Gastroesophageal sphincter (tissue), 4 donors: ENCODE measurements around the gene KRTAP12-3. TPM values are rescaled to one million over a fixed set of nuclear protein-coding genes. Genes with fewer than 3 reads are reported as not detected.

Experiments
- ATAC-seq: fragments of 150-250 bp; one replicate; pipeline ENCODE4 v1.9.1; 2016; ENCODE audit warnings: mild to moderate bottlenecking, moderate library complexity
- H3K27ac ChIP-seq, 4 donors: fragments of 200-600 bp; sonication (generic) in 3 of 4; 1 replicate in 3 of 4; 2 replicates in 1 of 4; pipeline ENCODE4 v1.5.1; 2016 to 2019
- H3K27me3 ChIP-seq: fragments of 200-600 bp; sonication (generic); one replicate; pipeline ENCODE4 v1.5.1; 2019
- H3K36me3 ChIP-seq, 2 donors: fragments of 200-600 bp; sonication (generic); one replicate each; pipeline ENCODE4 v1.5.1; 2019; ENCODE audit warnings: control low read depth in 1 of 2
- H3K4me1 ChIP-seq, 3 donors: fragments of 200-600 bp; sonication (generic); 1 replicate in 2 of 3; 2 replicates in 1 of 3; pipeline ENCODE4 v1.5.1; 2016 to 2019; ENCODE audit warnings: control low read depth in 2 of 3
- H3K4me3 ChIP-seq, 2 donors: fragments of 200-600 bp; sonication (generic); one replicate each; pipeline ENCODE4 v1.5.1; 2019; ENCODE audit warnings: mild to moderate bottlenecking in 1 of 2, moderate library complexity in 1 of 2
- H3K9me3 ChIP-seq, 3 donors: fragments of 200-600 bp; sonication (generic); one replicate each; pipeline ENCODE4 v1.5.1; 2017 to 2019; ENCODE audit warnings: control low read depth in 2 of 3
- EP300 ChIP-seq: sonication (generic); formaldehyde crosslinking; IDR thresholded peaks from one replicate; pipeline ENCODE4 v1.6.1; 2017; ENCODE audit warnings: antibody characterized with exemption, mild to moderate bottlenecking
- POLR2A ChIP-seq, 2 donors: fragments of 450-650 bp; IDR thresholded peaks; one replicate each; pipeline ENCODE4 v1.6.1; 2017; ENCODE audit warnings: antibody characterized with exemption in 2 of 2, mild to moderate bottlenecking in 2 of 2, moderate library complexity in 1 of 2
- POLR2AphosphoS5 ChIP-seq: sonication (generic); formaldehyde crosslinking; IDR thresholded peaks from one replicate; pipeline ENCODE4 v1.6.1; 2017; ENCODE audit warnings: antibody characterized with exemption
- WGBS, 2 donors: methylation state at CpG; one replicate each; pipeline ENCODE4 v1.1.5; 2018; ENCODE audit warnings: low coverage in 1 of 2; 5-methylcytosine and 5-hydroxymethylcytosine counted together
- total RNA-seq, 4 donors: library from RNA; depleted of rRNA; stranded (reverse); fragments of >200 nt; gene quantifications; one replicate each; pipeline ENCODE4 v1.1.0, GENCODE V29; 2016
- TF ChIP-seq, protein P1 (sequence below), 4 experiments: fragments of 200-600 bp in 2 of 4; fragments of 450-650 bp in 2 of 4; sonication (generic) in 1 of 4; IDR thresholded peaks; one replicate each; pipeline ENCODE4 v1.5.1; 2017 to 2019; ENCODE audit warnings: antibody characterized with exemption in 4 of 4, mild to moderate bottlenecking in 2 of 4, moderate library complexity in 2 of 4

Gene KRTAP12-3
- total RNA-seq, 4 donors from 2014 or later = not detected

DNA sequence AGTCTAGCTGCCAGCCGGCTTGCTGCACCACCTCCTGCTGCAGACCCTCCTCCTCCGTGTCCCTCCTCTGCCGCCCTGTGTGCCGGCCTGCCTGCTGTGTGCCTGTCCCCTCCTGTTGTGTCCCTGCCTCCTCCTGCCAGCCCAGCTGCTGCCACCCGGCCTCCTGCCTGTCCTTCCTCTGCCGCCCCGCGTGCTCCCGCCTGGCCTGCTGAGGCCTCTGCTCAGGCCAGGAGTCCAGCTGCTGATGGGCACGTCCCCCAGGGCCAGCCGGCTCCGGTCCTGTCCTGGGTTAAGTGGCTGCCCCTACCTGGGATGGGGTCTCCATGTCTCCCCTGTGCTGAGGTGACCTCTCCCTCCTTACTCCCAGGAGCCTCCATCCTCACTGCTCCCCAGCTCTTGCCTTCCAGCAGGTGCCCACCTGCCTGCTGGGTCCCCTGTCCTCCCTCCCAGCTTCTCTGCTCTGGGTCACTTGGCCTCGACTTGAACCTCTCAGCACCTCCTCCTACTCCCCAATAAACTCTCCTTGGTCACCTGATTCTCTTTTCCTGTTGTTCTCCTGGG is 45.0 kb upstream of the KRTAP12-3 start:
- Histone ChIP-seq H3K4me3 (no peak overlapping the region), H3K4me1 (no peaks in the 10 kb centered on the region), H3K27me3 (peaks cover 76% of the 10 kb centered on the region), H3K36me3 (no peaks in the 10 kb centered on the region), H3K9me3 (peaks cover 0 to 37% (median 0%) of the 10 kb centered on the region in 3 donors), H3K27ac (no peak overlapping the region)
- no peak for ATAC-seq
- whole genome bisulfite sequencing, 2 donors = 81 to 83% methylated on average over 8 to 10 of the region's 13 CpGs
- TF ChIP-seq EP300 (no peak), POLR2AphosphoS5 (no peak)
- TF ChIP-seq, protein P1, sequence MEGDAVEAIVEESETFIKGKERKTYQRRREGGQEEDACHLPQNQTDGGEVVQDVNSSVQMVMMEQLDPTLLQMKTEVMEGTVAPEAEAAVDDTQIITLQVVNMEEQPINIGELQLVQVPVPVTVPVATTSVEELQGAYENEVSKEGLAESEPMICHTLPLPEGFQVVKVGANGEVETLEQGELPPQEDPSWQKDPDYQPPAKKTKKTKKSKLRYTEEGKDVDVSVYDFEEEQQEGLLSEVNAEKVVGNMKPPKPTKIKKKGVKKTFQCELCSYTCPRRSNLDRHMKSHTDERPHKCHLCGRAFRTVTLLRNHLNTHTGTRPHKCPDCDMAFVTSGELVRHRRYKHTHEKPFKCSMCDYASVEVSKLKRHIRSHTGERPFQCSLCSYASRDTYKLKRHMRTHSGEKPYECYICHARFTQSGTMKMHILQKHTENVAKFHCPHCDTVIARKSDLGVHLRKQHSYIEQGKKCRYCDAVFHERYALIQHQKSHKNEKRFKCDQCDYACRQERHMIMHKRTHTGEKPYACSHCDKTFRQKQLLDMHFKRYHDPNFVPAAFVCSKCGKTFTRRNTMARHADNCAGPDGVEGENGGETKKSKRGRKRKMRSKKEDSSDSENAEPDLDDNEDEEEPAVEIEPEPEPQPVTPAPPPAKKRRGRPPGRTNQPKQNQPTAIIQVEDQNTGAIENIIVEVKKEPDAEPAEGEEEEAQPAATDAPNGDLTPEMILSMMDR (IDR thresholded peaks at IDR 0.05) = no peak

DNA sequence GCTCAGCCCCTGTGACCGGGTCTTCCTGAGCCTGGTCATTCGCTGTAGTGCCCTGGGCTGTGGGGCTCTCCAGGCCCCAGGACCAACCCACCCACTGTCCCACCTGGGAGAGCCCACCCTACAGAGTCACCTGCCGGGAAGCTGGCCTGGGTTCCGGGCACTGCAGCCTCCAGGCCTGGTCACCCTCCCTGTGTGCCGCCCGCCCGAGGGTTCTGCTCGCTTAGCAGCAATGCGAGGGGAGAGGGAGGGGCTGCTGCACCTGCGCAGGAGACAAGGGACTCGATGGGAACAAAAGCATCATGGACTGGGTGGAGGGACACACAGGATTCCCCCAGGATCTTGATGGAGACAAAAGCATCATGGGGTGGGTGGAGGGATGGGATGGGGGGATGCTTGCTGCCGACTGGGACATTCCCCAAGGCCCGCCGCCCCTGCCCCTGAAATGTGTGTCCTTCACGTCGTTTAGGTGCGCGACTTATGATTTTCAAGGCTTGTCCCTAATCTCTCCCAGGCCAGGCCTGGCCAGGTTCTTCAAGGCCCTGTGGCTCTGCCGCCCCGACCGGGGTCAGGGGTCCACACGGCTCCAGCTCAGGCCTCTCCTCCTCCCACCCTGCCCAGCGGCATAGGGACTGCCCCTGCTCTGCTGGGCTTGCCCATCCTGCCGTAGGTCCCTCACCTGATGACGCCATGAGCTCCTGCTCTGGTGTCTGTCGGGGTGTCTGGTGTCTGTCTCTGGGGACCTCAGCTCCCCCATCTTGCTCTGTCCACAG is 44.2 kb upstream of the KRTAP12-3 start:
- Histone ChIP-seq H3K9me3 (peaks cover 0 to 37% (median 0%) of the 10 kb centered on the region in 3 donors), H3K36me3 (no peaks in the 10 kb centered on the region), H3K4me3 (no peak overlapping the region), H3K27ac (no peak overlapping the region), H3K4me1 (no peaks in the 10 kb centered on the region), H3K27me3 (peaks cover 72% of the 10 kb centered on the region)
- TF ChIP-seq POLR2AphosphoS5 (no peak), EP300 (no peak), POLR2A (IDR thresholded peaks at IDR 0.05) (no peak)
- TF ChIP-seq, protein P1 (IDR thresholded peaks at IDR 0.05) = no peak
- ATAC-seq = no peak
- WGBS, 2 donors = 74 to 90% methylated on average over 2 to 5 of the region's 26 CpGs

DNA sequence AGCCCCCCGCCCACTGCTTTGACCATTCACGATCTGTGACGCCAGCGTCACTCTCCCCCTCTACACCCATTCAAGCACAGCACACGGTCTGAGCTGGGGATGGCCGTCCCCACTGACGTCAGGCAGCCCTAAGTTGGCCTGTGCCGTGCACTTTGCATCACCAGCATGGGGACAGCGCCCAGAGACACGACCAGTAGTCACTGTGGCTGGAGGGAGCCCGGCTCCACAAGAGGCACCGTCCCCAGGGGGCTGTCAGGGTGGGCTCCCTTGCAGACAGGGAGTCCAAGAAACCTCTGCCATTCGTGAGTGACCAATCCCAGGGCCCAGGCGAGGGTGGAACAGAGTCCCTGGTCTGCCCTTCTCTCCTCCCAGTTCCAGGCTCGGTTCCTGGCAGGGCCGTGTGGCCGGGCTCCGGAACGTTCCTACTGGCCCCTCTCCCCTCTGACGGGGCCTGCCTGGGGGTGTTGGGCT is 43.5 kb upstream of the KRTAP12-3 start:
- Histone ChIP-seq H3K36me3 (no peaks in the 10 kb centered on the region), H3K4me3 (no peak overlapping the region), H3K27ac (no peak overlapping the region), H3K9me3 (peaks cover 0 to 36% (median 0%) of the 10 kb centered on the region in 3 donors), H3K27me3 (peaks cover 72% of the 10 kb centered on the region), H3K4me1 (no peaks in the 10 kb centered on the region)
- WGBS, 2 donors = no CpG with 5 or more reads among the region's 20 CpGs
- ATAC-seq = no peak
- no peak for TF ChIP-seq POLR2AphosphoS5
- TF ChIP-seq POLR2A (IDR thresholded peaks at IDR 0.05) = no peak
- no peak for TF ChIP-seq EP300
- TF ChIP-seq, protein P1 (IDR thresholded peaks at IDR 0.05) = no peak

GRCh38 chr21:44614961-44615391 is 42.8 kb upstream of the KRTAP12-3 start:
- ATAC-seq = no peak
- H3K9me3 ChIP-seq = peaks cover 0 to 37% (median 0%) of the 10 kb centered on the region in 3 donors
- peaks cover 72% of the 10 kb centered on the region for H3K27me3 ChIP-seq
- no peak overlapping the region for H3K27ac ChIP-seq
- H3K4me3 ChIP-seq = no peak overlapping the region
- H3K4me1 ChIP-seq = no peaks in the 10 kb centered on the region
- WGBS, 2 donors = 74 to 92% methylated on average over 3 to 16 of the region's 28 CpGs
- TF ChIP-seq EP300 = no peak
- H3K36me3 ChIP-seq = no peaks in the 10 kb centered on the region

- no peak for ATAC-seq
- Histone ChIP-seq H3K27me3 (peaks cover 67% of the 10 kb centered on the region), H3K4me3 (no peak overlapping the region), H3K27ac (no peak overlapping the region), H3K36me3 (no peaks in the 10 kb centered on the region), H3K4me1 (no peaks in the 10 kb centered on the region), H3K9me3 (peaks cover 0 to 35% (median 0%) of the 10 kb centered on the region in 3 donors)
- TF ChIP-seq, protein P1 (IDR thresholded peaks at IDR 0.05) = no peak
- TF ChIP-seq POLR2A (IDR thresholded peaks at IDR 0.05) = no peak
- no peak for TF ChIP-seq POLR2AphosphoS5
- TF ChIP-seq EP300 = no peak
- 74 to 78% methylated on average over 1 to 4 of the region's 8 CpGs for WGBS, 2 donors
Observed at GRCh38 chr21:44615466-44615865, 42.3 kb upstream of the KRTAP12-3 start.
